ENCODE data around the gene PPP1R3C.

The PPP1R3C gene

GRCh38 chr10:91597197-91597881 is 35.5 kb downstream of the PPP1R3C start:
- DNase-seq: no peak

- DNase-seq: no peak
Measured at GRCh38 chr10:91596825-91597196, 36.1 kb downstream of the PPP1R3C start.

- DNase-seq: no peak
Measured at GRCh38 chr10:91593834-91594233, 39.0 kb downstream of the PPP1R3C start.

- no peak for DNase-seq
Measured at GRCh38 chr10:91593366-91593765, 39.5 kb downstream of the PPP1R3C start.

- DNase-seq: no peak
Measured at GRCh38 chr10:91592266-91592975, 40.5 kb downstream of the PPP1R3C start.

- no peak for DNase-seq
Measured at GRCh38 chr10:91591797-91592174, 41.1 kb downstream of the PPP1R3C start.

GRCh38 chr10:91590904-91591796 is 41.7 kb downstream of the PPP1R3C start:
- DNase-seq: no peak

- DNase-seq: no peak
Measured at GRCh38 chr10:91590142-91590903, 42.5 kb downstream of the PPP1R3C start.

GRCh38 chr10:91589658-91590035 is 43.2 kb downstream of the PPP1R3C start:
- DNase-seq: no peak

- DNase-seq: no peak
Measured at GRCh38 chr10:91589015-91589657, 43.7 kb downstream of the PPP1R3C start.

- DNase-seq: no peak
Measured at GRCh38 chr10:91587710-91588638, 44.9 kb downstream of the PPP1R3C start.

- no peak for DNase-seq
Measured at GRCh38 chr10:91582153-91582554, 50.7 kb downstream of the PPP1R3C start.

- DNase-seq: no peak
Measured at GRCh38 chr10:91579329-91579985, 53.4 kb downstream of the PPP1R3C start.

All from activated CD4-positive, alpha-beta T cell treated with anti-CD3 and anti-CD28 coated beads, Interleukin-2, amount 50 U/mL, for 48 hours (primary cell).